ENCODE measurements around the gene G2E3. TPM values are rescaled to one million over a fixed set of nuclear protein-coding genes. Genes with fewer than 3 reads are reported as not detected.

Gene G2E3
- total RNA-seq, 1 experiment from 2014 or later: 22.0 TPM

- Histone ChIP-seq H3K36me3 (peaks cover 44% of the 10 kb centered on the region), H3K4me3 (no peak overlapping the region), H3K9me3 (no peaks in the 10 kb centered on the region), H3K27me3 (no peaks in the 10 kb centered on the region)
- no peak for DNase-seq
Observed at GRCh38 chr14:30657606-30658163, 98.7 kb downstream of the G2E3 start.

- no peak overlapping the region for H3K4me3 ChIP-seq
- peaks cover 46% of the 10 kb centered on the region for H3K36me3 ChIP-seq
- no peaks in the 10 kb centered on the region for H3K27me3 ChIP-seq
- no peaks in the 10 kb centered on the region for H3K9me3 ChIP-seq
- DNase-seq: no peak
Observed at GRCh38 chr14:30658645-30659044, 99.7 kb downstream of the G2E3 start.

- H3K9me3 ChIP-seq: no peaks in the 10 kb centered on the region
- no peak for DNase-seq
- H3K36me3 ChIP-seq: peaks cover 2% of the 10 kb centered on the region
- no peak overlapping the region for H3K4me3 ChIP-seq
- H3K27me3 ChIP-seq: no peaks in the 10 kb centered on the region
Observed at GRCh38 chr14:30669594-30669993, 110.6 kb downstream of the G2E3 start.

Other genes with a start within 250 kb of the G2E3 start
- 43.6 and 57.4 TPM in 2 replicates for gene SCFD1, start 63.2 kb downstream of the G2E3 start, total RNA-seq (2014; rRNA removed; shearing (Covaris generic); ENCODE audit: low replicate concordance)

Data from MG63 (cell line).